ENCODE measurements around the gene PIAS4.

The PIAS4 gene

GRCh38 chr19:4080473-4080872 is 72.9 kb downstream of the PIAS4 start:
- DNase-seq: no peak

GRCh38 chr19:4081441-4082129 is 74.0 kb downstream of the PIAS4 start:
- peak; percentile 19 for DNase-seq

GRCh38 chr19:4082172-4082571 is 74.6 kb downstream of the PIAS4 start:
- DNase-seq: no peak

DNA sequence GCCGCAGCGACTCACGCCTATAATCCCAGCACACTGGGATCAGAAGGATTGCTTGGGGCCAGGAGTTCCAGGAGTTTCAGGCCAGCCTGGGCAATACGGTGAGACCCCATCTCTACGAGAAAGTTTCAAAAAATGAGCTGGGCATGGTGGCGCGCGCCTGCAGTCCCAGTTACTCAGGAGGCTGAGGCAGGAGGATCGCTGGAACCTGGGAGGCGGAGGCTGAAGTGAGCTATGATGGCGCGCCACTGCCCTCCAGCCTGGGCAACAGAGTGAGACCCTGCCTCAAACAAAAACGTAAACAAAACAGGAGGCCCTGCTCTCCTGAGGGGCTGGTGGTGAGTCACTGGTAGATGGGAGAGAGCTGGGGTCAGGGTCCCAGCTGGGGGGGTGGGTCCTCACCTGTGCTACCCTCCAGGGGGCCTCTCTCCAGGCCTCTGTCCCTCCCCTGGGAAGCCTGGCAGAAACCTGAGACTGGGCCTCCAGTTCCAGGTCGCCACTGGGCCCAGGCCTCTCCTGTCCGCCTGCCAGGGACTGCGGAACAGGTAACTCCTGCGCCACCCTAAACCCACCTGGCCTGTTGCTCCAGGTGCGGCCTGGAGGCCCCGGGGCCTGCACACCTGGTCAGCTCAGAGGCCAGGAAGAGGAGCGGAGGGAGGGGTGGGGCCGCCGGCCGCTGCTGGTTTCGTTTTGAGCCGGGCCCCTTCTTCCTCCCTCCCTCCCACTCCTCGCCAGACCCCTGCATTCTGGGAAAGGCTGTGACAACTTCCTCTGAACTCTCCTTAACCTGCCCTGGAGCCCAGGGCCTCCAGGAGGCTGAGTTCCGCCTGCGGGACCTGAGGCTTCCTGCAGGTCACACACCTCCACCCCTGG is 76.4 kb downstream of the PIAS4 start:
- DNase-seq: no peak

GRCh38 chr19:4084547-4084877 is 77.0 kb downstream of the PIAS4 start:
- DNase-seq: no peak

DNA sequence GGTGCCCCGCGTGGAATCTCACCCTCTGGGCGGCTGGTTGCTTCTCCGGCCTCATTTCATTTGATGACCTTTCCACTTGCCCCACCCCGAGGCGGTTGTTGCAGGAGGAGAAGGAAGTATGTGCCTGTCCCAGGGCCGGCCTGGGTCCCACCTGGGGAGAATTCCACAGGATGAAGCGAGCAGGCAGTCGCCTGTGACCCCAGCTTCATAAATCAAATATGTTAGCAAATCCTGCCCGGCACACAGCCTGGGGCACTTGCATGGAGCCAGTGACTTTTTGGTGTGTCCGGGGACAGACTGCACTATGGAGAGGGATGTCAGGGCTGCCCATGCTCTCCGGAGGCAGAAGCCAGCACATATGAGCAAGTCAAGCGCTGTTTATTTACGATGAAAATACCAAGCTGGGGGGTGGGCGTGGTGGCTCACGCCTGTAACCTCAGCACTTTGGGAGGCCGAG is 78.9 kb downstream of the PIAS4 start:
- DNase-seq: no peak

DNA sequence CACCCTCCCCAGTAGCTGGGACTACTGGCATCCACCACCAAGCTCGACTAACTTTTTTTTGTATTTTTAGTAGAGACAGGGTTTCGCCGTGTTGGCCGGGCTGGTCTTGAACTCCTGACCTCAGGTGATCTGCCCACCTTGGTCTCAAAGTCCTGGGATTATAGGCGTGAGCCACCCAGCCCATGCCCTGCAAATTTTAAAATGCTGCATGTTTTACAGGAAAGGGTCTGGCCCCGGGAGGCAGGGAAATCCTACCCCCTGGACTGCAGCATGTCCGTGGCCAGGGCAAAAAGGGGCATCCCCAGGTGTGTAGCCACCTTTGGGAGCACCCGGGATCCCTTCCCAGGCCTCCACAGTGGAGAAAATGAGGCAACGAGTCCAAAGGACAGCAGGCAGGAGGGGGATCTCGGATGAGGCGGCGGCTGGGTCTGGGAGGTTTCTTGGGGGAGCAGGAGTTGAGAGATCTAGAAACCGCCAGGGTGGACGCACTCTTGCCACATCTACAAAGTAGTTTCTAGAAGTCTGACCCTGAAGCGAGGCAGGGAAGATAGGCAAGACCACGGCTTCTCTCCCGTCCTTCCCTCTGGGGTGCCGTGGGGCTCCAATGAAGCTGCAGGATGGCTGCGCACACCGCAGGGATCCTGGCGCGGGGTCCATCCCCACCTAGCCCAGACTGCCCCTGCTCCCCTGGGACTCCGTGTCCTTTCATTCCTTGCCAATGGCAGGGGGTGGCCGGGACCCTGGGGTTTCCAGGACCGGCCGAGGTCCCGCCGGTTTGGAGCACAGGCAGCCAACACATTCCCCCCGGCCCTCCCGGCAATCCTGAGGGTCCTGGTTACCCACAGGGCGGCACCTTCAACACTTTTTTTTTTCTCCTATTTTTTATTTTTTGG is 80.5 kb downstream of the PIAS4 start:
- DNase-seq: no peak

DNA sequence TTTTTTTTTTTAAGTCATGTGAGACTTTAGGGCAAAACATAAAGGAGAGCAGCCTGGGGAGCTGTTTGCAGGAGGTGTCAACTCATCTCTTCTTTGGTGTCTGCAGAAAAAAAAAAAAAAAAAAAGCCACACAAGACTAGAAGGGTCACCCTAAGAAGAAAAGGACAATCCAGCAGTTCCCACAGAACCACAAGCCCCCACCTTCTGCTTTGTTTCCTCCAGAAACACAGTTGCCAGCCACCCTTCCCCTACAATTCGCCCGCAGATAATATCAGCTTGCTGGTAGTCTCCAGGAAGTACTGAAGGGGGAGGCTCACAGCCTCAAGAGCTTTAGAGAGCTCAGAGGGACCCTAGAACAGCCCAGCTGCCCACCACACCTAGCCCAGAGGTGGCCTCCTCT is 81.4 kb downstream of the PIAS4 start:
- no peak for DNase-seq

All from NCI-H2171 treated with DMSO at 0.1 percent for 48 hours (cell line).